Neuron (in vitro differentiated cells): ENCODE data around the gene MYO1E.
"Not testable (repeated sequence)": the region's sequence is repeated elsewhere in the genome, so short reads cannot be mapped to it uniquely, and the experiment has no call there.

Experiments used
- H2AFZ ChIP-seq: one replicate; pipeline ENCODE4 v1.6.1; 2013; ENCODE audit warnings: low read depth, mild to moderate bottlenecking, inconsistent platforms, low read length, moderate library complexity
- H3K27me3 ChIP-seq: one replicate; pipeline ENCODE4 v1.6.1; 2013; ENCODE audit warnings: low read length; ENCODE audit not compliant: insufficient read depth
- H3K36me3 ChIP-seq: one replicate; pipeline ENCODE4 v1.6.1; 2013; ENCODE audit warnings: low read length; ENCODE audit not compliant: insufficient read depth
- H3K4me1 ChIP-seq: one replicate; pipeline ENCODE4 v1.6.1; 2013; ENCODE audit warnings: low read length; ENCODE audit not compliant: insufficient read depth
- H3K4me3 ChIP-seq: 2 replicates; pipeline ENCODE4 v1.5.1; 2013; ENCODE audit warnings: mild to moderate bottlenecking, low read length, moderate library complexity
- H3K9me3 ChIP-seq: one replicate; pipeline ENCODE4 v1.6.1; 2013; ENCODE audit warnings: low read length

The MYO1E gene

GRCh38 chr15:59165726-59166125 is 206.9 kb downstream of the MYO1E start:
- Histone ChIP-seq H3K4me3 (no peak overlapping the region), H3K36me3 (peaks cover 6% of the 10 kb centered on the region), H3K4me1 (no peaks in the 10 kb centered on the region)

GRCh38 chr15:59162080-59162479 is 210.6 kb downstream of the MYO1E start:
- H3K4me3 ChIP-seq, H3K9me3 ChIP-seq, H2AFZ ChIP-seq, H3K27me3 ChIP-seq, H3K4me1 ChIP-seq: not testable (repeated sequence)
- H3K36me3 ChIP-seq = peaks cover 27% of the 10 kb centered on the region

More at GRCh38 chr15:59165726-59166125, 206.9 kb downstream of the MYO1E start:
- Histone ChIP-seq H2AFZ (no peak overlapping the region), H3K9me3 (peaks cover 2% of the 10 kb centered on the region), H3K27me3 (no peaks in the 10 kb centered on the region)

- peaks cover 2% of the 10 kb centered on the region for H3K9me3 ChIP-seq
- H3K4me1 ChIP-seq = no peaks in the 10 kb centered on the region
- H3K4me3 ChIP-seq = no peak overlapping the region
- no peaks in the 10 kb centered on the region for H3K27me3 ChIP-seq
- H2AFZ ChIP-seq = no peak overlapping the region
- H3K36me3 ChIP-seq = peaks cover 27% of the 10 kb centered on the region
Measured at GRCh38 chr15:59160880-59161593, 211.6 kb downstream of the MYO1E start.

GRCh38 chr15:59159210-59159609 is 213.5 kb downstream of the MYO1E start:
- no peaks in the 10 kb centered on the region for H3K27me3 ChIP-seq
- no peak overlapping the region for H3K4me3 ChIP-seq
- H2AFZ ChIP-seq = no peak overlapping the region
- H3K36me3 ChIP-seq = peaks cover 27% of the 10 kb centered on the region
- H3K4me1 ChIP-seq = no peaks in the 10 kb centered on the region
- no peaks in the 10 kb centered on the region for H3K9me3 ChIP-seq

DNA sequence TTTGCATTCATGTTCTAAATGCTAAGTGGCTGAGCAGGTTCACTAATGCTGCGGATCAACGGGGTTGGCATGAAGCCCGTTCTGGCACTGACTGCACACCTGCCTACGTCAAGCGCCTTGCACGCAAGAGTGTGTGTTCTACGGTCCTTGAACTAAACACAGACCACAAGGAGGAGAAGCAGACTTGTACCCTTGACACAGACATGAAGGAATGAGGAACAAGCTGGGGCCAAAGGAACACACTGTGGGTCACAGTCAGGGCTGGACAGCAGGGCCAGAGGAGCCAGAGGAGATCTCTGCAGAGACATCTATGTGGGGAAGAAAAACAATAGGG is 214.0 kb downstream of the MYO1E start:
- Histone ChIP-seq H3K36me3 (peaks cover 27% of the 10 kb centered on the region), H3K27me3 (no peaks in the 10 kb centered on the region), H3K9me3 (no peaks in the 10 kb centered on the region), H3K4me3 (no peak overlapping the region), H3K4me1 (no peaks in the 10 kb centered on the region), H2AFZ (no peak overlapping the region)

- Histone ChIP-seq H3K9me3 (no peaks in the 10 kb centered on the region), H2AFZ (no peak overlapping the region), H3K4me1 (no peaks in the 10 kb centered on the region), H3K36me3 (peaks cover 31% of the 10 kb centered on the region), H3K4me3 (no peak overlapping the region), H3K27me3 (no peaks in the 10 kb centered on the region)
Measured at GRCh38 chr15:59157840-59158700, 214.6 kb downstream of the MYO1E start.

- Histone ChIP-seq H3K4me3 (no peak overlapping the region), H3K27me3 (no peaks in the 10 kb centered on the region), H3K9me3 (no peaks in the 10 kb centered on the region), H3K36me3 (peaks cover 37% of the 10 kb centered on the region), H3K4me1 (no peaks in the 10 kb centered on the region), H2AFZ (no peak overlapping the region)
Measured at GRCh38 chr15:59157396-59157795, 215.3 kb downstream of the MYO1E start.

- Histone ChIP-seq H3K27me3 (no peaks in the 10 kb centered on the region), H3K4me3 (no peak overlapping the region), H2AFZ (no peak overlapping the region), H3K9me3 (no peaks in the 10 kb centered on the region), H3K36me3 (peaks cover 33% of the 10 kb centered on the region), H3K4me1 (no peaks in the 10 kb centered on the region)
Measured at GRCh38 chr15:59155431-59155830, 217.2 kb downstream of the MYO1E start.

DNA sequence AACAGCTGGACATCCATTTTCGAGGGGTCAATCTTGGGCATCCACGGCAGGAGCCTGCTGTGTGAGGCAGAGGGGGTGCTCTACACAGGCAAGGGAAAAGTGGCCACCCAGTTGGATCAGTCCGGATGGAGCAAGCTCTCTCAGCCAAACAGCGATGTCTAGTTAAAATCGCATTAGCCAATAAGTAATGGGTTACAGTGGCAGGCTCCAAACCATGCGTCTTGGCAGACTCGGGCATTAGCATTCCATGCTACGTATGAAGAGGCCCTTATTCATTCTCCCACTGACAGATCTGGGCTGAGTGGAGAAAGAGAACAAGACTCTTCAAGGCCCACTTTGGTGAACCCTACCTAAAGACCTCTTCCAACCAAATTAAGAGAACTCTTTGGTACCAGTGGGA is 218.4 kb downstream of the MYO1E start:
- Histone ChIP-seq H3K4me3 (no peak overlapping the region), H3K27me3 (no peaks in the 10 kb centered on the region), H2AFZ (no peak overlapping the region), H3K36me3 (peaks cover 37% of the 10 kb centered on the region), H3K4me1 (no peaks in the 10 kb centered on the region), H3K9me3 (no peaks in the 10 kb centered on the region)

- Histone ChIP-seq H2AFZ (no peak overlapping the region), H3K27me3 (no peaks in the 10 kb centered on the region), H3K4me1 (no peaks in the 10 kb centered on the region), H3K36me3 (peaks cover 29% of the 10 kb centered on the region), H3K9me3 (no peaks in the 10 kb centered on the region), H3K4me3 (no peak overlapping the region)
Measured at GRCh38 chr15:59153466-59153865, 219.2 kb downstream of the MYO1E start.

DNA sequence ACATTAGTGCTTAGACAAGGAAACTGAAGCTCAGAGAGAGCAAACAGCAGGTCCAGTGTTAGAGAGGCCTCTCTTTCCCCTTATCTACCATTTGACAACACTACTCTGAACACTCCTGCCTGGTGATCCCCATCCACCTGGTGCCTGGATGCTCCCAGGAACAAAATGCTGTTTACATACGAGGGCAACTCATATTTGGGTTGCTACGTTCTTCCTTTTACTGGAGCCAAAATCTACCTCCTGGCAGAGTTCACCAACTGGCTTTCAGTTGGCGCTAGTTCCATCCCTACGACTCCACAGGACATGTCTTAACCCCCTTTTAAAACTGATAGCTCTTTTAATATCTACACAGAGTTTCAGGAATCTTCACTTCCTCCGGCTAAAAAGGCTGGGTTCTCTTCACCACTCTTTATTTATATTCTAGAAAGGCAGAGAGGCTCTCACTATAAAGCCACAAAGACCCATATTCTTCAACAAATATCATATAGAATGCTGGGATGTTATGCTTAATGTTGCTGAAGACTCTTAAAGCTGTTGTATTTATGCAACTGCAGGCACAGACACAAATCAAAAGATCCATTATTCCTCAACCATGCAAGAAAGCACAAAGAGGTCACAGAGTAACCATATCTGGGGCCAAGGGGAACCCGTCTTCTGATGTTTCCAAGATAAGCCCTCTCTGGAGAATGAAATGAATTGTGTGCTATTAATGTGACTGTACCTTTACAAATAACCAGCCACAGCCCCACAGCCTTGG is 219.8 kb downstream of the MYO1E start:
- peaks cover 27% of the 10 kb centered on the region for H3K36me3 ChIP-seq

GRCh38 chr15:59150185-59150584 is 222.5 kb downstream of the MYO1E start:
- Histone ChIP-seq H3K4me3 (no peak overlapping the region), H3K9me3 (no peaks in the 10 kb centered on the region), H3K27me3 (no peaks in the 10 kb centered on the region), H3K36me3 (peaks cover 23% of the 10 kb centered on the region), H3K4me1 (peaks cover 3% of the 10 kb centered on the region), H2AFZ (no peak overlapping the region)

More for the DNA sequence above, 219.8 kb downstream of the MYO1E start:
- no peak overlapping the region for H3K4me3 ChIP-seq
- peaks cover 3% of the 10 kb centered on the region for H3K4me1 ChIP-seq
- no peak overlapping the region for H2AFZ ChIP-seq
- H3K9me3 ChIP-seq = no peaks in the 10 kb centered on the region
- no peaks in the 10 kb centered on the region for H3K27me3 ChIP-seq
